SU-DHL-6 (cell line): ENCODE results near the gene GARRE1.

Experiments used
- H2AFZ ChIP-seq: fragments of 200-600 bp; sonication (generic); 2 replicates; pipeline ENCODE4 v1.6.1; 2014; ENCODE audit warnings: low read depth, mild to moderate bottlenecking, moderate library complexity, mixed read lengths, antibody characterized with exemption, low read length; ENCODE audit not compliant: severe bottlenecking
- H3F3A ChIP-seq: fragments of 200-600 bp; shearing (Covaris generic); 2 replicates; pipeline ENCODE4 v1.6.0; 2016; ENCODE audit warnings: antibody characterized with exemption, mild to moderate bottlenecking; ENCODE audit not compliant: insufficient read depth
- H3K27ac ChIP-seq: fragments of 200-600 bp; sonication (generic); 2 replicates; pipeline ENCODE4 v1.5.1; 2016; ENCODE audit warnings: low read depth, mild to moderate bottlenecking, low read length, moderate library complexity, mixed read lengths
- H3K27me3 ChIP-seq: fragments of 200-600 bp; sonication (generic), shearing (Covaris generic); 2 replicates; pipeline ENCODE4 v1.6.0; 2014; ENCODE audit warnings: mild to moderate bottlenecking, low read length
- H3K36me3 ChIP-seq: fragments of 200-600 bp; sonication (generic); 2 replicates; pipeline ENCODE4 v1.6.1; 2014; ENCODE audit warnings: mild to moderate bottlenecking, low read length, mixed read lengths
- H3K4me2 ChIP-seq: fragments of 300-600, 200-600 bp; shearing (Covaris generic), sonication (generic); 2 replicates; pipeline ENCODE4 v1.6.0; 2014; ENCODE audit warnings: low read length, low read depth, mild to moderate bottlenecking; ENCODE audit not compliant: poor library complexity, severe bottlenecking
- H3K4me3 ChIP-seq: fragments of 200-600 bp; sonication (generic); 2 replicates; pipeline ENCODE4 v1.5.1; 2014; ENCODE audit warnings: antibody characterized with exemption, low read length, mild to moderate bottlenecking, mixed read lengths; ENCODE audit not compliant: insufficient read depth, poor library complexity, severe bottlenecking
- H3K79me2 ChIP-seq: fragments of 200-600 bp; sonication (generic); 2 replicates; pipeline ENCODE4 v1.6.1; 2014; ENCODE audit warnings: mild to moderate bottlenecking, low read length, moderate library complexity; ENCODE audit not compliant: insufficient read depth
- H3K9ac ChIP-seq: fragments of 200-600 bp; sonication (generic); 2 replicates; pipeline ENCODE4 v1.7.0; 2014; ENCODE audit warnings: mild to moderate bottlenecking, low read length
- H3K9me2 ChIP-seq: fragments of 200-600 bp; sonication (generic); replicated peaks from 2 replicates; pipeline ENCODE4 v1.6.1; 2014; ENCODE audit warnings: low read length; ENCODE audit not compliant: insufficient read depth
- H3K9me3 ChIP-seq: fragments of 200-600 bp; sonication (generic); 2 replicates; pipeline ENCODE4 v1.6.1; 2014; ENCODE audit warnings: low read length, mixed read lengths; ENCODE audit not compliant: insufficient read depth
- H4K20me1 ChIP-seq: fragments of 200-600 bp; sonication (generic); 2 replicates; pipeline ENCODE4 v1.6.1; 2014; ENCODE audit warnings: low read depth, mild to moderate bottlenecking, antibody characterized with exemption, low read length, moderate library complexity, mixed read lengths
- EZH2phosphoT487 ChIP-seq: fragments of 200-600 bp; sonication (generic), shearing (Covaris generic); conservative IDR thresholded peaks from 2 replicates; pipeline ENCODE4 v1.6.1; 2018; ENCODE audit warnings: mild to moderate bottlenecking, antibody characterized with exemption, low read length, moderate library complexity, mixed read lengths
- TF ChIP-seq, protein P1 (sequence below): fragments of 200-600 bp; sonication (generic); IDR thresholded peaks from one replicate; pipeline ENCODE4 v1.5.1; 2017; ENCODE audit warnings: antibody characterized with exemption, mild to moderate bottlenecking, low read length, moderate library complexity; ENCODE audit not compliant: insufficient read depth, poor library complexity, severe bottlenecking

Gene GARRE1

GRCh38 chr19:34261334-34262109 is 7.2 kb downstream of the GARRE1 start:
- Histone ChIP-seq H3K9me2 (no peaks in the 10 kb centered on the region), H3K79me2 (peaks cover 18% of the 10 kb centered on the region), H3K27me3 (no peaks in the 10 kb centered on the region), H3K4me2 (no peak overlapping the region), H3K27ac (no peak overlapping the region), H3F3A (0 out of 2 replicates have a peak, but pooled peaks cover 3% of the 10 kb centered on the region), H3K4me3 (no peak overlapping the region), H3K36me3 (no peaks in the 10 kb centered on the region), H4K20me1 (no peaks in the 10 kb centered on the region), H3K9me3 (no peaks in the 10 kb centered on the region), H2AFZ (no peak overlapping the region), H3K9ac (no peak overlapping the region)
- no peak for TF ChIP-seq EZH2phosphoT487
- TF ChIP-seq, protein P1, sequence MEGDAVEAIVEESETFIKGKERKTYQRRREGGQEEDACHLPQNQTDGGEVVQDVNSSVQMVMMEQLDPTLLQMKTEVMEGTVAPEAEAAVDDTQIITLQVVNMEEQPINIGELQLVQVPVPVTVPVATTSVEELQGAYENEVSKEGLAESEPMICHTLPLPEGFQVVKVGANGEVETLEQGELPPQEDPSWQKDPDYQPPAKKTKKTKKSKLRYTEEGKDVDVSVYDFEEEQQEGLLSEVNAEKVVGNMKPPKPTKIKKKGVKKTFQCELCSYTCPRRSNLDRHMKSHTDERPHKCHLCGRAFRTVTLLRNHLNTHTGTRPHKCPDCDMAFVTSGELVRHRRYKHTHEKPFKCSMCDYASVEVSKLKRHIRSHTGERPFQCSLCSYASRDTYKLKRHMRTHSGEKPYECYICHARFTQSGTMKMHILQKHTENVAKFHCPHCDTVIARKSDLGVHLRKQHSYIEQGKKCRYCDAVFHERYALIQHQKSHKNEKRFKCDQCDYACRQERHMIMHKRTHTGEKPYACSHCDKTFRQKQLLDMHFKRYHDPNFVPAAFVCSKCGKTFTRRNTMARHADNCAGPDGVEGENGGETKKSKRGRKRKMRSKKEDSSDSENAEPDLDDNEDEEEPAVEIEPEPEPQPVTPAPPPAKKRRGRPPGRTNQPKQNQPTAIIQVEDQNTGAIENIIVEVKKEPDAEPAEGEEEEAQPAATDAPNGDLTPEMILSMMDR: no peak

- Histone ChIP-seq H3K9ac (no peak overlapping the region), H3K9me2 (no peaks in the 10 kb centered on the region), H3K9me3 (no peaks in the 10 kb centered on the region), H3K27ac (no peak overlapping the region), H2AFZ (no peak overlapping the region), H3K79me2 (peaks cover 9% of the 10 kb centered on the region), H3K36me3 (no peaks in the 10 kb centered on the region), H3K4me3 (no peak overlapping the region), H3F3A (peaks cover 16% of the 10 kb centered on the region; the same call in 1 of the 2 replicates), H3K4me2 (no peak overlapping the region), H3K27me3 (no peaks in the 10 kb centered on the region), H4K20me1 (no peaks in the 10 kb centered on the region)
- TF ChIP-seq, protein P1: no peak
- no peak for TF ChIP-seq EZH2phosphoT487
Measured at GRCh38 chr19:34263745-34264237, 9.4 kb downstream of the GARRE1 start.

GRCh38 chr19:34265221-34265650 is 10.9 kb downstream of the GARRE1 start:
- no peaks in the 10 kb centered on the region for H3K36me3 ChIP-seq
- H3K27ac ChIP-seq: no peak overlapping the region
- TF ChIP-seq EZH2phosphoT487: no peak
- TF ChIP-seq, protein P1: no peak
- H3K79me2 ChIP-seq: peaks cover 10% of the 10 kb centered on the region; the same call in 1 of the 2 replicates
- H3K4me2 ChIP-seq: no peak overlapping the region
- no peaks in the 10 kb centered on the region for H3K9me3 ChIP-seq
- H3F3A ChIP-seq: peaks cover 30% of the 10 kb centered on the region
- no peak overlapping the region for H3K4me3 ChIP-seq
- H3K9ac ChIP-seq: no peak overlapping the region
- H3K27me3 ChIP-seq: no peaks in the 10 kb centered on the region
- H3K9me2 ChIP-seq: no peaks in the 10 kb centered on the region
- H4K20me1 ChIP-seq: no peaks in the 10 kb centered on the region
- H2AFZ ChIP-seq: no peak overlapping the region
